Fibroblast of lung (primary cell): Measurements from ENCODE around the gene IMMT. TPM values are rescaled to one million over a fixed set of nuclear protein-coding genes. Genes with fewer than 3 reads are reported as not detected.

ENCODE experiments used
- DNase-seq, 2 donors: peaks; one replicate each; pipeline versions ENCODE4 v3.0.0 to v3.0.0-alpha.2; 2010; ENCODE audit warnings: low read depth in 2 of 2
- H2AFZ ChIP-seq: 2 replicates; pipeline ENCODE4 v1.5.1; 2012; ENCODE audit warnings: low read length, control low read depth, inconsistent platforms
- H3K27ac ChIP-seq: 2 replicates; pipeline ENCODE4 v1.5.1; 2011; ENCODE audit warnings: low read length, control low read depth; ENCODE audit not compliant: insufficient read depth
- H3K27me3 ChIP-seq: 2 replicates; pipeline ENCODE4 v1.5.1; 2011; ENCODE audit warnings: mild to moderate bottlenecking, low read length; ENCODE audit not compliant: control insufficient read depth, insufficient read depth
- H3K36me3 ChIP-seq: 2 replicates; pipeline ENCODE4 v1.5.1; 2011; ENCODE audit warnings: low read length; ENCODE audit not compliant: control insufficient read depth, insufficient read depth
- H3K4me1 ChIP-seq: 2 replicates; pipeline ENCODE4 v1.5.1; 2011; ENCODE audit warnings: low read length; ENCODE audit not compliant: control insufficient read depth, insufficient read depth; ENCODE audit errors: extremely low read depth
- H3K4me2 ChIP-seq: 2 replicates; pipeline ENCODE4 v1.5.1; 2011; ENCODE audit warnings: low read length, control low read depth; ENCODE audit not compliant: insufficient read depth; ENCODE audit errors: extremely low read depth
- H3K4me3 ChIP-seq, 4 experiments: fragments of 200-600 bp in 1 of 4; sonication (generic) in 1 of 4; replicated peaks in 1 of 4; 2 replicates each; pipeline ENCODE4 v1.5.1; 2011 to 2016; ENCODE audit warnings: low read length in 4 of 4, low read depth in 3 of 4, mild to moderate bottlenecking in 3 of 4, control low read depth in 2 of 4, inconsistent platforms in 1 of 4, mixed read lengths in 1 of 4; ENCODE audit not compliant: insufficient read depth in 1 of 4; ENCODE audit errors: control extremely low read depth in 1 of 4
- H3K79me2 ChIP-seq: 2 replicates; pipeline ENCODE4 v1.5.1; 2012; ENCODE audit warnings: mild to moderate bottlenecking, low read length, inconsistent platforms; ENCODE audit not compliant: control insufficient read depth, insufficient read depth
- H3K9ac ChIP-seq: 2 replicates; pipeline ENCODE4 v1.5.1; 2011; ENCODE audit warnings: mild to moderate bottlenecking, low read length, control low read depth; ENCODE audit not compliant: insufficient read depth
- H3K9me3 ChIP-seq: 2 replicates; pipeline ENCODE4 v1.5.1; 2012; ENCODE audit warnings: low read depth, low read length; ENCODE audit not compliant: control insufficient read depth, insufficient read depth
- H4K20me1 ChIP-seq: 2 replicates; pipeline ENCODE4 v1.5.1; 2011; ENCODE audit warnings: low read length; ENCODE audit not compliant: control insufficient read depth, insufficient read depth; ENCODE audit errors: extremely low read depth
- EZH2 ChIP-seq: IDR thresholded peaks from 2 replicates; pipeline ENCODE4 v1.5.1; 2012; ENCODE audit warnings: low read length, control low read depth, mild to moderate bottlenecking; ENCODE audit errors: missing control alignments
- polyA plus RNA-seq, 2 donors: library from polyadenylated mRNA; depleted of rRNA in 1 of 2; stranded (reverse) in 1 of 2; unstranded in 1 of 2; fragments of >200 nt; gene quantifications; 2 replicates each; pipeline ENCODE4 v1.2.1, GENCODE V29; 2011 to 2012; ENCODE audit warnings: missing spikeins in 1 of 2
- total RNA-seq: library from RNA; depleted of rRNA; stranded (reverse); fragments of >200 nt; gene quantifications from 2 replicates; pipeline ENCODE4 v1.2.1, GENCODE V29; 2014
- TF ChIP-seq, protein P1 (sequence below), 2 donors: IDR thresholded peaks in 1 of 2; conservative IDR thresholded peaks in 1 of 2; 1 replicate in 1 of 2; 2 replicates in 1 of 2; pipeline ENCODE4 v1.5.1; 2011 to 2012; ENCODE audit warnings: low read length in 2 of 2, control low read depth in 1 of 2, inconsistent platforms in 1 of 2, low read depth in 1 of 2, mild to moderate bottlenecking in 1 of 2

Gene IMMT
- total and polyA plus RNA-seq, 2 donors (not counting 1 experiment from before 2014, with no cell fraction given) = 47.1 to 52.7 TPM

DNA sequence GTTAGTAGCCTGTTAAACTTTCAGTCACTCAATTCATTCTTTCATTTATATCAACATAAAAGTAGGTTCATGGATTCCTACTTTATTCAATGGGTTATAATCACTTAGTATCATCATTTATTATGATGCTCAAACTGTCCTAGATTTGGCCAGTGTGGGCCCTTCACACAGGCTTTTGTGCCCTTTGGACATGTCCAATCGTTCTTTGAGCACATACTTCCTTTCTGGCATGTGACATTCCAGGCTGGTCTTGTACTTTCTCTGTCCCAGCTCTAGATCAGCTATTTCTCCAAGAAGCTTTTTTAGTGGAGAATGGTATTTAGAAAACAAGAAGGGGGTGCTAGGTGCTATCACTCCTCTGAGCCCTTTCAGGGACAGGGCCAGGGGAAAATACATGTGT is 101.0 kb downstream of the IMMT start:
- Histone ChIP-seq H3K36me3 (peaks cover 13% of the 10 kb centered on the region), H3K9me3 (no peaks in the 10 kb centered on the region), H3K4me3 (no peak overlapping the region), H3K79me2 (peaks cover 7% of the 10 kb centered on the region), H2AFZ (no peak overlapping the region), H4K20me1 (no peaks in the 10 kb centered on the region), H3K4me2 (no peak overlapping the region), H3K27me3 (no peaks in the 10 kb centered on the region), H3K9ac (no peak overlapping the region), H3K4me1 (no peaks in the 10 kb centered on the region), H3K27ac (no peak overlapping the region)
- TF ChIP-seq EZH2 = no peak
- TF ChIP-seq, protein P1, sequence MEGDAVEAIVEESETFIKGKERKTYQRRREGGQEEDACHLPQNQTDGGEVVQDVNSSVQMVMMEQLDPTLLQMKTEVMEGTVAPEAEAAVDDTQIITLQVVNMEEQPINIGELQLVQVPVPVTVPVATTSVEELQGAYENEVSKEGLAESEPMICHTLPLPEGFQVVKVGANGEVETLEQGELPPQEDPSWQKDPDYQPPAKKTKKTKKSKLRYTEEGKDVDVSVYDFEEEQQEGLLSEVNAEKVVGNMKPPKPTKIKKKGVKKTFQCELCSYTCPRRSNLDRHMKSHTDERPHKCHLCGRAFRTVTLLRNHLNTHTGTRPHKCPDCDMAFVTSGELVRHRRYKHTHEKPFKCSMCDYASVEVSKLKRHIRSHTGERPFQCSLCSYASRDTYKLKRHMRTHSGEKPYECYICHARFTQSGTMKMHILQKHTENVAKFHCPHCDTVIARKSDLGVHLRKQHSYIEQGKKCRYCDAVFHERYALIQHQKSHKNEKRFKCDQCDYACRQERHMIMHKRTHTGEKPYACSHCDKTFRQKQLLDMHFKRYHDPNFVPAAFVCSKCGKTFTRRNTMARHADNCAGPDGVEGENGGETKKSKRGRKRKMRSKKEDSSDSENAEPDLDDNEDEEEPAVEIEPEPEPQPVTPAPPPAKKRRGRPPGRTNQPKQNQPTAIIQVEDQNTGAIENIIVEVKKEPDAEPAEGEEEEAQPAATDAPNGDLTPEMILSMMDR (conservative IDR thresholded peaks at IDR 0.05 in 1 of 2, IDR thresholded peaks at IDR 0.05 in 1 of 2; ENCODE audit: low read depth in 1 of 2, low read length in 2 of 2) = no peak
- DNase-seq = no peak

Other genes with a start within 250 kb of the IMMT start
- 9.2 and 9.4 TPM in 2 replicates for gene POLR1A, start 89.6 kb downstream of the IMMT start, total RNA-seq
- 9.9 and 11.9 TPM in 2 replicates for gene POLR1A, start 89.6 kb downstream of the IMMT start, polyA plus RNA-seq
- gene PTCD3, start 89.2 kb downstream of the IMMT start, total RNA-seq = 66.9 and 68.1 TPM in 2 replicates
- gene PTCD3, start 89.2 kb downstream of the IMMT start, polyA plus RNA-seq = 58.6 and 59.3 TPM in 2 replicates
- 19.5 and 23.6 TPM in 2 replicates for gene MRPL35, start 4.0 kb upstream of the IMMT start, total RNA-seq
- gene MRPL35, start 4.0 kb upstream of the IMMT start, polyA plus RNA-seq = 51.9 and 55.2 TPM in 2 replicates
- gene REEP1, start 142.2 kb upstream of the IMMT start, total RNA-seq = not detected in 2 replicates
- gene REEP1, start 142.2 kb upstream of the IMMT start, polyA plus RNA-seq = 0.02 and 0.14 TPM in 2 replicates
- 20.5 and 23.1 TPM in 2 replicates for gene KDM3A, start 245.9 kb upstream of the IMMT start, total RNA-seq
- gene KDM3A, start 245.9 kb upstream of the IMMT start, polyA plus RNA-seq = 12.1 and 26.0 TPM in 2 replicates